Stimulated activated CD4-positive, alpha-beta T cell treated with anti-CD3 and anti-CD28 coated beads, Interleukin-4, amount 100 ng/mL, for 24 hours (primary cell): ENCODE data around the gene CNTNAP2.
"Not testable (repeated sequence)": the region's sequence is repeated elsewhere in the genome, so short reads cannot be mapped to it uniquely, and the experiment has no call there.

Source experiments
- DNase-seq: peaks from one replicate; pipeline ENCODE4 v3.0.0-alpha.2; 2020

CNTNAP2 gene

DNA sequence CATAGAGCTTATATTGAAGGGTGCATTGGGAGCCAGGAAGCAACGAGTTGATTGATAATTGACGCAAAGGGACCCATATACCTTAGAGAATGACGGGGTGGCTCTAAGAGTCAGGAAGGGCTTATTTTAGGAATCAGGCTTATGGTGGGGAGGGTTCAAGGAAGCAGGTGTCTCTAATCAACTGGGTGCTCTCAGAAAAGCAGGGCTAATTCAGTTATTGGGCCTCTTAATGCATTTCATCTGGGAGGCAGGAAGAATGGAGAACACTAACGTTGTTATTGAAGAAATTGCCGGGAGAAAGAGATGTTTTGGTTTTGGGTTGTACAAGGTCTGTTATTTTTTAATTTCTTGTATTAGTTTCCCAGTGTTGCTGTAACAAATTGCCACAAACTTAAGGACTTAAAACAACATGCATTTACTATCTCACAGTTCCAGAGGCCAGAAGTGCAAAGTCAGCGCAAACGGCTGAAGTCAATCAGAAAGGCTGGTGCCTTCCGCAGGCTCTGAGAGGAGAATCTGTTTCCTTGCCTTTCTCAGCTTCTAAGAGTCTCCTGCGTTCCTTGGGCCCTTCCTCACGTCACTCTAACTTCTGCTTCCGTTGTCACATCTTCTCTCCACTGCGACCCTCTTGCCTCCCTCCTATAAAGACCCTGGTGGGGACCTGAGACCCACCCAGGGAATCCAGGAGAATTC is 2145.5 kb downstream of the CNTNAP2 start:
- no peak for DNase-seq

DNA sequence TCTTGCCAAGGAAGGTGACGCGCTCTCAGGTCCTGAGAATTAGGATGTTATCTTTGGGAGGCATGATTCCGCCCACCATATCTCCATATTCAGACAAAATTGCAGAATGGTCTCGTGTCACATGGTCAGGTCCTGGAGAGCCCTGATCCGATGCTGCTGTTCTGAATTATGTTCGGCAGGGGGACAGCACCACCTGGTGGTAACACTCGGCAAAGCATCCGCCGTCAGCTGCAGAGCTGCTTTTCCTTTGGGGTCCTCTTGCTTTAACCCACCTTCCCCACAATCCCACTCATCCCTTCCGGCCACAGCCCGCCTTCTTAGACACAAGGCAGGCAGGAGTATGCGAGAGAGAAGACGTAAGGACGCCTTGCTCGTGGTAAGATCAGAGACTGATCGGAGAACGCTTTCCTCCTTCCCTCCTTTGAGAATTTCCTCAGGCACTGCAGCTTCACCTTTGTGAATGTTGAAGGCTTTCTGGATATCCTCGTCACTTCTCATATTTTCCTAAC is 2146.2 kb downstream of the CNTNAP2 start:
- DNase-seq = peak; percentile 70

DNA sequence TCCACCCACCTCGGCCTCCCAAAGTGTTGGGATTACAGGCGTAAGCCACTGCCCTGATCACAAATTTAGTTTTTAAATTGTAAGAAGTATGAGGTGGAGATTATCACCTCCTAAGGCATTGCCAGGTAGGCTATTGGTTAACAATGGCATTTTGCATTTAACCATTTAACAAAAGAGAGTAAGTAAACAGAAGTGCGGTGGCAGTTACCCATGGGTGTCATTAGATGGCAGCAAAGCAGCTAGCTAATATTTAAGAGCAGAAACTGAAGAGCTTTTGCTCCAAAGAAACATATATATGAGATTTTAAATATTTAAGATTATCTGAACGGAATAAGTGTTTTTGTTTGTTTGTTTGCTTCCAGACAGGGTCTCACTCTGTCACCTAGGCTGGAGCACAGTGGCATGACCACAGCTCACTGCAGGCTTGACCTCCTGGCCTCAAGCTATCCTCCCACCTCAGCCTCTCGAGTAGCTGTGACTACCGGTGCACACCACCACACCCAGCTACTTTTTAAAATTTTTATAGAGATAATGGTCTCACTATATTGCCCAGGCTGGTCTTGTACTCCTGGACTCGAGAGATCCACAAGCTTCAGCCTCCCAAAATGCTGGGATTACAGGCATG is 2148.4 kb downstream of the CNTNAP2 start:
- DNase-seq = no peak

DNA sequence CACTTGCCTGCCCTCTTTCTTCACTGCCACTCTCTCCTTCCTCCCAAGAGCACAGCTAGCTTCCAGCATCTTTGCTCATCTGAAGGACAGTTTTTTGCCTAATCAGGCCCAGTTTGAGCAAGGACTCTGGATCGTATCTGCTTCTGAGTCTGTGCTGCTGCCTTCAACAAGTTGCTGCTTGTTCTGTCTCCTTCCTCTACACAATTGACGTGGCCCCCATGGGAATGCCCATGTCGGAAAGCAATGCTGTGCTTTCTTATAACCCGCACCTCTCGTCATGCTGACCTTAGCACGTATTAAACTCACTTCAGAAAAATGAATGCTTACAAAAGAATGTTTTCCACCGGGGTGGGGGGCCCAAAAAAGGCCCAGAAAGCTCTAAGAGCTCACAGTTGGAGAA is 2149.3 kb downstream of the CNTNAP2 start:
- DNase-seq = no peak

DNA sequence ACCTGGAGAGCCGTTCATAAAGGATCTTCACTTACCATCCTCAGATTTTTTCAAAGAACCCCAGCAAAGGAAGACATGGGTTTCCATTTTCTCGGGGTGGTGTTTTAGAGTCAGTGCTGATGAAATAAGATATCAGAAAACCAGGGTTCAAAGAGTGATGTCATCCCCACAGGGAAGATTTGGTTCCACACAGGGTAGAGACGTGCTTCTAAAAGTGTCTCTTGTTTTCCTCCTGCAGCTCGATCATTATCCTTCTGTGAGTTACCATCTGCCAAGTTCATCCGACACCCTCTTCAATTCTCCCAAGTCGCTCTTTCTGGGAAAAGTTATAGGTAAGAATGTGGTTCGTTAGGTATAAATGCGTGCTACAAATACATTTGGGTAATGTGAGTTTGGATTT is 2150.2 kb downstream of the CNTNAP2 start:
- DNase-seq = no peak

DNA sequence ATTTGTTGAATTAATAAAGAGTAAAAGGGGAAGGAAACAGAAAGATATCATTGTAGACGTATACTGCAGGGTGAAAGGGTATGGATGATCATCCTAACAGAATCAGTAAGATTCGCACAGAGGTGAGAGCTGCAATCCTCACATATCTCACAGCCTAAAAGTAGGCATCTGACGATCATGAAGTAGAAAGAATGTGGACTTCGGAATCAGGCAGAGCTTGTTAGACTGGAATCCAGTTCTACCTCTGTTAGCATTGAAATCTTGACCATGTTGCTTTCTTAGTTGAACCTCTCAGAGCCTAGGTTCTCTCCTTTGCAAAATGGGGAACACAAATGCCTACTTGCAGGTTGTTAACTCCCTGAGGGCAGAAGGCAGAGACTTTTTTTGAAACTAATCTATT is 2154.0 kb downstream of the CNTNAP2 start:
- DNase-seq = no peak

DNA sequence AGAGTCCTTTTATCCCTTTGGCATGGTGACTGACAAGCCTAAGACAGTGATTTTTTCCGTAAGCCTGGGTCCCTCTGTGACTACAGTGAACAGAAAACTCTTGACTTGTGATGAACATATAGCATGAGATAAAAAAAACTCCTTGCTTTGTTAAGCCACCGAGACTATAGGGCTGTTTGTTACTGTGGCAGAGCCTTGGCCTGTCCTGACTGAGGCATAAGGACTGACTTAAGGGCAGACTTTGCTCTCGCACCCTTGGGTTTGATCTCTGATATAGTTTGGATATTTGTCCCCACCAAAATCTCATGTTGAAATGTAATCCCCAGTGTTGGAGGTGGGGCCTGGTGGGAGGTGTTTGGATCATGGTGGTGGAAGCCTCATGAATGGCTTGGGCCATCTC is 2157.5 kb downstream of the CNTNAP2 start:
- DNase-seq = no peak

DNA sequence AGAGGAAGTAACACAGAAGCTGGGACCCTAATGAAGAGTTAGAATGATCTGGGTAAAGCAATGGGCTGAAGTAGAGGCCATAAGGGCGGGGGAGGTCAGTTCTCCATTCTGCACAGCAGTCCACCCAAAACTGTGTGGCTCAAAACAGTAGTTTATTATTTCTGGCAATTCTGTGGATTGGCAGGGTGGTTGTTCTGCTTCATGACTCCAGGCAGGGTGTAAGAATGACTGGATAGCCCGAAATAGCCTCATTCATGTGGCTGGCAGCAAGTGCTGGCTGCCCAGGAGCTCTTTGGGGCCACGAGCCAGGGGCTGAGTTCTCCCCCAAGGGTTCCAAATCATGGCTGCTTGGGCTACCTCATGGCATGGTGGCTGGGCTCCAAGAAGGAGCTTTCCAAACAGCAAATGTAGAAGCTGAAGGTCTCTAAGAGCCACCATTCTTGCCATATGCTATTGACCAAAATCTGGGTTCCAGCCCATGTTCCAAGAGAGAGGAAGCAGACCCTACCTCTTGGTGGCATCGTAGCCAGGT is 2158.8 kb downstream of the CNTNAP2 start:
- DNase-seq = no peak

DNA sequence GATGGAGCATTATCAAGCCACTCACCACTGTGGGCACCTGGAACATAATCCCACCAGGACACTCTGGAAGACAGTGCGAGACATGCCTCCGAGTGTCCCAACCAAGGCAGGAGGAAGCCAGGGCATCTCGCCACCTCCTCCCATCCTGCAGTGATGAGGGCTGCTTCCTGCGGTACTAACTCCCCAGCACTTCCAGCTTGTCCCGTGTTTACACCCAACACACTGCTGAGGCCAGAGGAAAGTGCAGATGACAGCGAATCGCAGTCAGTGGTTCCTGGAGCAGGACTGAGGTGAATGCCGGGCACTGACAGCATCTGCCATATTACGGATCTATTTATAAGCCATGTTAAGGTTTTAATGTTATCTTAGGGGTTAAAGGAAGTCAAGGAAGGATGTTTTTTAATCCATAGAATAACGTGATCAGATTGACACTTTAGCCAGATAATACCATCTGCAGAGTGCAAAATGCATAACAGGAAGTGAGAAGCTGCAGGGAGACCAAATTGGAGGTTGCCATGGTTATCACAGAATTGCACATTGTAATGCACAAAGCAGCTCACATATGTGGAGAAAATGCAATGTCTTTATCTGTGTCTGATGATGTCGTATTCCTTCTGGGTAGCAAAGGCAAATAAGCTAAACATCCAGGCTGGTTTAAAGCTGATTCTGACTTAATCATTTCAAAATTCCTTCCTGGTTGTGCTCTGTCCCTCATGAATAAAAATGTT is 2159.9 kb downstream of the CNTNAP2 start:
- DNase-seq = no peak

DNA sequence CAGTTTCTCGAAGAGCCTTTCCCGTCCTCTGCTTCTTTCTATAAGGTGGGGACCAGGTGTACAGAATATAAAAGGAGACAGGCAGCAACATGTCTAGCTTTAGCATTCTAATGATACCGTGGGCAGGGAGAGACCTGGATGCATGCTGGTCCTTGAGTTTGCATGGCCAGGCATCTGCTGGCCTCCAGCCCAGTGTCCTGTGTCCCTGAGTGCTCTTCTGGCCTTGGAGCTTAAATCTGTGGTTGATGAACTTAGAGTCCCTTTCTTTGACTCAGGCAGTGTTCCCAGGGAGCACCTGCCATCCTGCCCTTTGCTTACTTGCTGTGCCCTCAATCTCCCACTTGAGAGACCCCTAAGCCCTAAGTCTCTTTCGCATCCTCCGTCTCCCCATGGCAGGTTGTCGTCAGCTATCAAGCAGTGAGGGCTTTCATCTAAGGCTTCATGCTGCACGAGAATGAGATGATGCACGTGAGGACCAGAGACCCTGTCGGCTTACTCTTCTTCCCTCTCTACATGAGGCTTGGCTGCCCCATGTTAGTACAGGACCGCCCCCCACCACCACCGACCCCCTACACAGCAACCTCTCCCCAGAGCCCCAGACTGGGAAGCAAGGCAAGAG is 2160.6 kb downstream of the CNTNAP2 start:
- no peak for DNase-seq

DNA sequence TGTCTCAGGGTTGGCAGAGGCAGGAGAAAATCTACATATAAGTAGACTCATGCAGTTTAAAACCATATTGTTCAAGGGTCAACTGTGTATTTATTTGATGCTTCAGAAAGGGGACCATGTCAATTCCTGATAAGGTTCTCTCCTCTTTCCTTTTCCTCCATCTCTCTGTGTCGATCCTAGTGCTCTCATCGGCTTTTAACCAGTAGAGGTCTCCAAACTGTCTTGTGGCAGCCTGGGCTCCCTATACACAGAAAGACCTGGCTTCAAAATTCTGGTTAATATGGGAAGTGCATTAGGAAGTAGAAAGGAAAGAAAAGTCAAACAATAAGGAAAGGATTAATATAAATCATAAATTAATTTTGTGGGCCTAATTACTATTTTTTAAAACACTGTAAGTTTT is 2169.5 kb downstream of the CNTNAP2 start:
- DNase-seq = no peak

DNA sequence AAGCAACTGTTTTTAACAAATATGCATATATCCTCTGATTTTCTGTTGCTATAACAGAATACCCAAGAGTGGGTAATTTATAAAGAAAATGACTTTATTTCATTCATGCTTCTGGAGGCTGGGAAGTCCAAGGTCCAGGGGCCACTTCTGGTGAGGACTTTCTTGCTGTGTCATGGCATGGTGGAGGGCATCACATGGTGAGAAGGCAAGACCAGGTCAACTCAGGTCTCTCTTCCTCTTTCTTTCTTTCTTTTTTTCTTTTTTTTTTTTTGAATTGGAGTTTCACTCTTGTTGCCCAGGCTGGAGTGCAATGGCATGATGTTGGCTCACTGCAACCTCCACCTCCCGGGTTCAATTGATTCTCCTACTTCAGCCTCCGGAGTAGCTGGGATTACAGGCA is 2170.9 kb downstream of the CNTNAP2 start:
- DNase-seq = no peak

DNA sequence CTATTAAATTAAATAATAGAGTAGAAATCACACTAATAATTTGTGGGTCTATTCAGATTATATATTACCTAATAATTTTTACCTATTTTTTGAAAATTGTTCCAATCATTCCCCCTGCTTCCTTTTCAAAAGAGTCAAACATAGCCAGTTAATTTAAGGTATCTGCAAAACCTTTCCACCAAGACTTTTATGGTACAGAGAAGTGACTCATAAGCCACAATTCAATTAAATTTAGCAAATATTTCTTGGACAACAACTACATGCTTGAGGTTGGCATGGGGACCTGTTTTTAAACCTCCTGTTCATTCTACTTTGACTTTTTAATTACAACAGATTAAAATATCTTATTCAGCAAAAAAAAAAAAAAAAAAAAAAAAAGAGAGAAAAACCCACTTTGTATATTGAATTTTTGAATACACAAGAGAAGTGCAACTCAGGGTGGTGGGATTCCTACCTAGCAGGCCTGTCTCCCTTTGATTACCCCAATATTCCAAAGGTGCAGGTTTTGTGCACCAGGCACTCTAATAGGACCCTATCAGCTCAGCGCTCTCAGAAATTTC is 2172.1 kb downstream of the CNTNAP2 start:
- DNase-seq = no peak

DNA sequence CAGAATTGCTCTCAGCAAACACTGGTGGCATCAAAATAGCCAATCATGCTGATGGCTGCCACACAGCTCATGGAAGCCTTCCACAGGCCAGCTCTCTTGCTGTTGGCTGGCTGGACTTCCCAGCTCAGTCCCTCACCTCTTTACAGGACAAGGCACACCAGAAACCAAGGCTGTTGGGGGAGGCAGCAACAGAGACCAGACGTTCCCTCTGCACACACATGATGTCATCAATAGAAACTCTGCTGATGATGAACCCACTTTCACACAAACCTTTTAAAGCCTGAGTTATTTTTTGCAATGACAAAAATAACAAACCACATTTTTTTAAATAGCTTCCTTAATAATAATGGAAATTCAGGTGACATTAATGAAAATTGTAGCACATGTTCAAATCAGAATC is 2173.0 kb downstream of the CNTNAP2 start:
- no peak for DNase-seq

DNA sequence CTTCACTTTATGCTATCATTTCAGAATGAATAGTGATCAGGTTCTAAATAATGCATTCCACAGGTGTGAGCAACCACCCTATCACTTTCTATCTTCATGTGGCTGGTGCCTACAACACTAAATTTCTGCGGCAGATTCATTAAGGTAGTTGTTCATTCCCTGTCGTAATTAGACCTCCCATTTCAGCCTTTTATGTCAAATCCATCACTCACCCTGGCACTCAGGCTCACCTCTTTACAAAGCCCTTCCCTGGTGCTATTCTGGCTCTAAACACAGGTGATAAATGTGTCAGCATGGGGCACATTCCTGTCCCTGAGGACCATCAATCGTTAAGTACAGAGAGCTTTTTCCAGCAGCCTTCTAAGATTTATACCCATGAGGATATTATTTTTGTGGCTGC is 2173.9 kb downstream of the CNTNAP2 start:
- no peak for DNase-seq

DNA sequence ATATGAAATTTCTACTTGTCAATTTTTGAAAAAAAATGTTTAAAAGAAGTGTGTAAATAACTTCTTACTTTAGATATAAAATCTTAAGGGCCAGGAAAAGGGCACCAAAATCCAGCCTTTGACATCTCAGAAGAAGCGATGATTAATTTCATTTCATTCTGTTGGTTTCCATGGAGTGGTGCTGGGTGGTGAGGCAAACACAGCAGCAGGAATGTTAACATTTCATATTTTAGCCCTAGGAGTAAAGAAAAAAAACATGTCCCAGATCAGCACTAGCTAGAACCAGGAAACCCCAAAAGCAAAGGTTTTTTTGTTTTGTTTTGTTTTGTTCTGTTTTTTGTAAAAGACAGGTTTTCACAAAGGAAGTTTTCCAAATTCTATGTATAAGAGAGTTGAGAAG is 2175.2 kb downstream of the CNTNAP2 start:
- DNase-seq = no peak

DNA sequence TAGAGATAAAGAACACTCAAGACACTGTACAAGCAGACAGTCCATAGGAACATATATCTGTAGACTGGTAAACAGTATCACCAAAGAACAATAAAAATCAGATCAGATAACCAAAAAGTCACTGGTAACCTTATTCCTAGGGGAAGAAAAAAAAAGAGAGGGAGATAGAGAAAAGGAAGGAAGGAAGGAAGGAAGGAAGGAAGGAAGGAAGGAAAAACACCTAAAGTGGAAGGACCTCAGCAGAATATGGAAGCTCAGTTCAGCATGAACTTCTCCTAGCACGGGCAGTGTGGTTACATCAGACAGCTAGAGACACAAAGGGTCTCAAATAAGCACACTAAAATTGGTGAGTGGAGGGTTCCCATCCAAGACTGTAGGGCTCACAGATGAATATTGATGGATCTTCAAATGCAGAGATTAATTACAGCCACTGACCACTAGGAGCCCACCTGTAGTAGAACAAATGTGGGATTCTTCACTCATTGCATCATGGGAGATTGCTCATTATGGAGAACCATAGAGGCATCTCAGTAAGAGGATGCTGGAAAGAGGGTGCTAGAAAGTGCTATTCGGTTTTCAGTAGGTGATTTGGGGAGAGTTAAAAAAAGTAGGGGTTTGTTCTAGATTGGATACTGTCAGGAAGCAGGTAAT is 2180.5 kb downstream of the CNTNAP2 start:
- DNase-seq = no peak

DNA sequence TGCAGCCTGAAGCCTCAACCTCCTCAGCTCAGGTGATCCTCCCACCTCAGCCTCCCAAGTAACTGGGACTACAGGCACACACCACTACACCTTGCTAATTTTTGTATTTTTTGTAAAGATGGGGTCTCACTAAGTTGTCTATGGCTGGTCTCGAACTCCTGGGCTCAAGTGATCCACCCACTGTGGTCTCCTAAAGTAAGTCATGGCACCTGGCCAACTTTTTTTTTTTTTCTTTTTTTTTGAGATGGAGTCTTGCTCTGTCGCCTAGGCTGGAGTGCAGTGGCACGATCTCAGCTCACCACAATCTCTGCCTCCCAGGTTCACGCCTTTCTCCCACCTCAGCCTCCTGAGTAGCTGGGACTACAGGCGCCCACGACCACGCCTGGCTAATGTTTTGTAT is 2182.2 kb downstream of the CNTNAP2 start:
- not testable (repeated sequence) for DNase-seq

DNA sequence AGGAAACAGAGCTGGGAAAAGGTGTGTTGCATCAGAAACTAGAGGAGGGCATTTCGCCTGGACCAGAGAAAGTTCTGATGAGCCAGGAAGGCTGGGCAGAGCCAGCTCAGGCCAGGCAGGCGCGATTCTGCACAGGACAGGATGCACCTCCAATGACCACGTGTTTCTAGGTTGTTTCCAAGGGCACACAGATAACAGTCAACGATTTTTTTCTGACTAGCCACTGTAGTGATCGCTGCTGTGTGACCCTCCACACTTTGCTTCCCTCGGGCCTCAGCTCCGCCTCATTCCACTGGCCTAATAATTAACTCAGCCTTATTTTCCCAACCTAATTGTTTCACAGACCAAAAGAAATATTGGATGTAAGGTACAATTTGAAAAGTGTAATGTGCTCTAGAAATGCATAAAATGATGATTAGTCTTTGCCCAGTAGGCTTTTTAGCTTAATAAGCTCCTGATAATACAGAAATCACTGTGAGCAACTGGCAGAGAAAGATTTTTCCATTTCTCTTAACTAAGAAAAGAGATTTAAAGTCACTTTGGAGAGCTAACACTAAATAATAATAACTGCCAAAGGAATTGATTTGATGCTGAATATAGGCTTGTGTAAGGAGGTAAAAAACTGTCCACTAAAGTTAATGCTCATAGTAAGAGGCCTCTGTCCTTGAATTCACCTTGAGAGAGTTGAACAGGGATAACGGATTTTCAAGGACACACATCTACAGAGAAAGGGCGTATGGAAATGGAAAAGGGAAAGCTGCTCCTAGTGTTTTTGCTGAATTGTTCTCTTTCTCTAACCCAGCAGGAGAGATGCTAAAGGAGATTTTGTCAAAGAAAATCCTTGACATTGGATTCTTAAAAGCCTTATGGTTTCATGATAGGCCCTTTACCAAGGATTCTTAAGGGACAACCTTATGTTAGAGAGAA is 2183.0 kb downstream of the CNTNAP2 start:
- DNase-seq = no peak

DNA sequence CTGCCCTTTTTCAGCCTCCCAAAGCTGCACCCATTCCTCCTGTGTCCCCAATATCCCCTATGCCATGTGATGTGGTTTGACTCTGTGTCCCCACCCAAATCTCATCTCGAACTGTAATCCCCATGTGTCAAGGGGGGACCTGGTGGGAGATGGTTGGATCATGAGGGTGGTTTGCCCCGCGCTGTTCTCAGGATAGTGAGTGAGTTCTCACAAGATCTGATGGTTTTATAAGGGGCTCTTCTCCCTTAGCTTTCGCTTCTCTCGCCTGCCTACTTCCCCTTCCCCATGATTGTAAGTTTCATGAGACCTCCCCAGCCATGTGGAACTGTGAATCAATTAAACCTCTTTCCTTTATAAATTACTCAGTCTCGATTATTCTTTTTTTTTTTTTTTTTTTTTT is 2185.8 kb downstream of the CNTNAP2 start:
- DNase-seq = not testable (repeated sequence)
